PC-3 (cell line): ENCODE data around the gene USP9X. TPM values are rescaled to one million over a fixed set of nuclear protein-coding genes. Genes with fewer than 3 reads are reported as not detected.

ENCODE experiments used
- ATAC-seq: fragments of 200-7000 bp; cut with Tn5 transposase; 2 replicates; pipeline ENCODE4 v1.9.1; 2020; ENCODE audit warnings: mild to moderate bottlenecking, moderate library complexity
- BruUV-seq: library from RNA; stranded (reverse); fragments of 400-500 nt; replicated peaks from 2 replicates; lab custom pipeline; 2021; lab: Mats Ljungman, UMichigan
- CTCF ChIA-PET: fragments of 300-600 bp; sonication (Branson Sonifier 250); formaldehyde crosslinking; loops from one replicate; lab custom pipeline; 2022; ENCODE audit warnings: antibody characterized with exemption; lab: Charles Lee
- POLR2A ChIA-PET: fragments of 300-600 bp; sonication (Branson Sonifier 250); formaldehyde crosslinking; loops from one replicate; lab custom pipeline; 2022; ENCODE audit warnings: antibody characterized with exemption; ENCODE audit not compliant: unreplicated experiment; lab: Charles Lee
- DNase-seq: peaks from one replicate; pipeline ENCODE4 v3.0.0-alpha.2; 2015
- H2AFZ ChIP-seq: fragments of 300-600 bp; sonication (generic); 2 replicates; pipeline ENCODE4 v1.6.0; 2016; ENCODE audit warnings: antibody characterized with exemption, low read length
- H3F3A ChIP-seq: fragments of 300-600 bp; sonication (generic); one replicate; pipeline ENCODE4 v1.6.0; 2017; ENCODE audit warnings: antibody characterized with exemption, low read length, control low read depth, mild to moderate bottlenecking; ENCODE audit not compliant: unreplicated experiment
- H3K27ac ChIP-seq: fragments of 300-600 bp; sonication (generic); 2 replicates; pipeline ENCODE4 v1.5.1; 2016; ENCODE audit warnings: mild to moderate bottlenecking, low read length
- H3K27me3 ChIP-seq: fragments of 300-600 bp; sonication (generic); 2 replicates; pipeline ENCODE4 v1.6.1; 2016; ENCODE audit warnings: low read length, mixed read lengths
- H3K36me3 ChIP-seq: fragments of 300-600 bp; sonication (generic); 2 replicates; pipeline ENCODE4 v1.6.1; 2016; ENCODE audit warnings: low read depth, mixed run types, low read length, mixed read lengths
- H3K4me1 ChIP-seq: fragments of 300-600 bp; sonication (generic); 2 replicates; pipeline ENCODE4 v1.5.1; 2016; ENCODE audit warnings: low read length; ENCODE audit not compliant: insufficient read depth
- H3K4me2 ChIP-seq: fragments of 300-600 bp; sonication (generic); 2 replicates; pipeline ENCODE4 v1.6.0; 2016; ENCODE audit warnings: low read length
- H3K4me3 ChIP-seq: fragments of 300-600 bp; sonication (generic); 2 replicates; pipeline ENCODE4 v1.5.1; 2016; ENCODE audit warnings: mild to moderate bottlenecking, low read length, mixed read lengths
- H3K79me2 ChIP-seq: fragments of 300-600 bp; sonication (generic); 2 replicates; pipeline ENCODE4 v1.6.1; 2017; ENCODE audit warnings: low read length, mixed read lengths
- H3K9ac ChIP-seq: fragments of 300-600 bp; sonication (generic); 2 replicates; pipeline ENCODE4 v1.6.0; 2016; ENCODE audit warnings: mild to moderate bottlenecking, low read length
- H3K9me2 ChIP-seq: fragments of 300-600 bp; sonication (generic); replicated peaks from 2 replicates; pipeline ENCODE4 v1.6.1; 2016; ENCODE audit warnings: mixed run types, low read length, mixed read lengths
- H3K9me3 ChIP-seq: fragments of 300-600 bp; sonication (generic); 2 replicates; pipeline ENCODE4 v1.6.1; 2016; ENCODE audit warnings: low read length, mixed read lengths
- H4K20me1 ChIP-seq: fragments of 300-600 bp; sonication (generic); 2 replicates; pipeline ENCODE4 v1.6.1; 2016; ENCODE audit warnings: low read length, mixed read lengths
- CTCF ChIP-seq: fragments of 300-600 bp; sonication (generic); conservative IDR thresholded peaks from 2 replicates; pipeline ENCODE4 v1.5.1; 2017; ENCODE audit warnings: antibody characterized with exemption, low read depth, mild to moderate bottlenecking, low read length
- EZH2 ChIP-seq: fragments of 300-600 bp; sonication (generic); IDR thresholded peaks from one replicate; pipeline ENCODE4 v1.6.1; 2017; ENCODE audit warnings: antibody characterized with exemption, mild to moderate bottlenecking, low read length; ENCODE audit not compliant: unreplicated experiment
- EZH2phosphoT487 ChIP-seq: fragments of 300-600 bp; sonication (generic); IDR thresholded peaks from 2 replicates; pipeline ENCODE4 v1.6.1; 2018; ENCODE audit warnings: mild to moderate bottlenecking, antibody characterized with exemption, low read length, borderline replicate concordance
- intact Hi-C: fragments of 100-400 bp; cut with micrococcal nuclease; formaldehyde crosslinking; loops from 2 replicates; pipeline ENCODE4 v1.9.0; 2023
- total RNA-seq: library from RNA; depleted of rRNA; stranded (reverse); fragments of >200 nt; gene quantifications from 2 replicates; pipeline ENCODE4 v1.2.3, GENCODE V29; 2014

Gene USP9X
- total RNA-seq, 1 experiment from 2014 or later: 63.5 TPM

GRCh38 chrX:41258871-41259270 lies 173.6 kb downstream of the USP9X start:
- ChIA-PET CTCF (no interaction called here), POLR2A (no interaction called here)
- Histone ChIP-seq H3K27ac (no peak overlapping the region), H3K27me3 (no peaks in the 10 kb centered on the region), H3K4me1 (no peaks in the 10 kb centered on the region), H3K9me3 (no peaks in the 10 kb centered on the region), H3F3A (no peaks in the 10 kb centered on the region), H3K9me2 (no peaks in the 10 kb centered on the region), H4K20me1 (no peaks in the 10 kb centered on the region), H3K9ac (no peak overlapping the region), H3K4me3 (no peak overlapping the region), H3K36me3 (no peaks in the 10 kb centered on the region), H3K79me2 (no peaks in the 10 kb centered on the region), H3K4me2 (no peak overlapping the region), H2AFZ (no peak overlapping the region)
- no TSS peak for BruUV-seq
- no peak for DNase-seq
- TF ChIP-seq EZH2phosphoT487: no peak
- TF ChIP-seq EZH2: no peak
- TF ChIP-seq CTCF: no peak
- intact Hi-C loops: no loop called here
- ATAC-seq: no peak

GRCh38 chrX:41259516-41259915 lies 174.3 kb downstream of the USP9X start:
- no peaks in the 10 kb centered on the region for H3F3A ChIP-seq
- POLR2A ChIA-PET: no interaction called here
- no peaks in the 10 kb centered on the region for H3K79me2 ChIP-seq
- no peaks in the 10 kb centered on the region for H3K27me3 ChIP-seq
- H3K4me1 ChIP-seq: no peaks in the 10 kb centered on the region
- no TSS peak for BruUV-seq
- H3K27ac ChIP-seq: no peak overlapping the region
- no peaks in the 10 kb centered on the region for H3K36me3 ChIP-seq
- H3K4me3 ChIP-seq: no peak overlapping the region
- no peak overlapping the region for H2AFZ ChIP-seq
- no peaks in the 10 kb centered on the region for H3K9me2 ChIP-seq
- no peaks in the 10 kb centered on the region for H3K9me3 ChIP-seq
- TF ChIP-seq CTCF (no peak), EZH2phosphoT487 (no peak), EZH2 (no peak)
- CTCF ChIA-PET: no interaction called here
- intact Hi-C loops: no loop called here
- H4K20me1 ChIP-seq: no peaks in the 10 kb centered on the region
- no peak overlapping the region for H3K9ac ChIP-seq
- no peak overlapping the region for H3K4me2 ChIP-seq
- DNase-seq: no peak
- no peak for ATAC-seq

GRCh38 chrX:41265615-41266014 lies 180.4 kb downstream of the USP9X start:
- Histone ChIP-seq H3K4me2 (no peak overlapping the region), H3K9me3 (no peaks in the 10 kb centered on the region), H3K4me1 (no peaks in the 10 kb centered on the region), H3K4me3 (no peak overlapping the region), H3K27ac (no peak overlapping the region), H4K20me1 (no peaks in the 10 kb centered on the region), H3K9ac (no peak overlapping the region), H3K27me3 (no peaks in the 10 kb centered on the region), H3K36me3 (no peaks in the 10 kb centered on the region), H3K9me2 (no peaks in the 10 kb centered on the region), H3K79me2 (no peaks in the 10 kb centered on the region), H3F3A (no peaks in the 10 kb centered on the region), H2AFZ (no peak overlapping the region)
- BruUV-seq: no TSS peak
- no peak for TF ChIP-seq EZH2
- TF ChIP-seq EZH2phosphoT487: no peak
- no peak for TF ChIP-seq CTCF
- CTCF ChIA-PET: no interaction called here
- POLR2A ChIA-PET: no interaction called here
- ATAC-seq: no peak
- no peak for DNase-seq
- intact Hi-C loops: no loop called here
